Neural progenitor cell (in vitro differentiated cells): ENCODE measurements around the gene SCYGR8. TPM values are rescaled to one million over a fixed set of nuclear protein-coding genes. Genes with fewer than 3 reads are reported as not detected.

Source experiments
- DNase-seq: peaks from one replicate; pipeline ENCODE4 v3.0.0-alpha.2; 2016; ENCODE audit warnings: low spot score
- H2AFZ ChIP-seq: fragments of 200-600 bp; sonication (generic); replicated peaks from 2 replicates; pipeline ENCODE4 v1.6.1; 2016; ENCODE audit warnings: antibody characterized with exemption
- H3F3A ChIP-seq: fragments of 200-600 bp; sonication (generic); 2 replicates; pipeline ENCODE4 v1.6.1; 2016; ENCODE audit warnings: antibody characterized with exemption, low read depth
- H3K27ac ChIP-seq: fragments of 200-600 bp; sonication (generic); 2 replicates; pipeline ENCODE4 v1.5.1; 2016; ENCODE audit warnings: mild to moderate bottlenecking
- H3K27me3 ChIP-seq: fragments of 200-600 bp; sonication (generic); 2 replicates; pipeline ENCODE4 v1.6.1; 2016; ENCODE audit warnings: mild to moderate bottlenecking, moderate library complexity
- H3K36me3 ChIP-seq: fragments of 200-600 bp; sonication (generic); 2 replicates; pipeline ENCODE4 v1.5.1; 2016
- H3K4me1 ChIP-seq: fragments of 200-600 bp; sonication (generic); 2 replicates; pipeline ENCODE4 v1.6.1; 2016; ENCODE audit warnings: mixed run types
- H3K4me2 ChIP-seq: fragments of 200-600 bp; sonication (generic); 2 replicates; pipeline ENCODE4 v1.6.1; 2016
- H3K4me3 ChIP-seq: fragments of 200-600 bp; sonication (generic); 2 replicates; pipeline ENCODE4 v1.5.1; 2016
- H3K79me2 ChIP-seq: fragments of 200-600 bp; sonication (generic); 2 replicates; pipeline ENCODE4 v1.6.1; 2016; ENCODE audit warnings: low read depth
- H3K9ac ChIP-seq: fragments of 200-600 bp; sonication (generic); 2 replicates; pipeline ENCODE4 v1.6.1; 2016
- H3K9me3 ChIP-seq: fragments of 200-600 bp; sonication (generic); 2 replicates; pipeline ENCODE4 v1.5.1; 2016; ENCODE audit warnings: low read depth
- H4K20me1 ChIP-seq: fragments of 200-600 bp; sonication (generic); 2 replicates; pipeline ENCODE4 v1.6.1; 2016; ENCODE audit warnings: low read depth
- H3K27ac Mint-ChIP-seq: 3 replicates; pipeline ENCODE4 v1.8.0; 2021; ENCODE audit warnings: mixed read lengths
- H3K27me3 Mint-ChIP-seq: 2 replicates; pipeline ENCODE4 v1.8.0; 2022; ENCODE audit warnings: low read depth, mild to moderate bottlenecking, inconsistent platforms, moderate library complexity, mixed read lengths; ENCODE audit not compliant: insufficient read depth
- H3K36me3 Mint-ChIP-seq: 3 replicates; pipeline ENCODE4 v1.8.0; 2021; ENCODE audit warnings: mixed read lengths
- H3K4me1 Mint-ChIP-seq: 3 replicates; pipeline ENCODE4 v1.8.0; 2021; ENCODE audit warnings: mixed read lengths
- H3K4me3 Mint-ChIP-seq: 3 replicates; pipeline ENCODE4 v1.8.0; 2021; ENCODE audit warnings: mild to moderate bottlenecking, moderate library complexity, mixed read lengths
- H3K9me3 Mint-ChIP-seq: 3 replicates; pipeline ENCODE4 v1.8.0; 2020; ENCODE audit warnings: mixed read lengths
- EZH2 ChIP-seq: fragments of 200-600 bp; sonication (generic); IDR thresholded peaks from 2 replicates; pipeline ENCODE4 v1.6.1; 2017; ENCODE audit warnings: antibody characterized with exemption, mild to moderate bottlenecking, moderate library complexity
- EZH2phosphoT487 ChIP-seq: fragments of 200-600 bp; sonication (generic); IDR thresholded peaks from 2 replicates; pipeline ENCODE4 v1.6.1; 2017; ENCODE audit warnings: antibody characterized with exemption
- total RNA-seq: library from RNA; depleted of rRNA; stranded (reverse); fragments of >200 nt; gene quantifications from 2 replicates; pipeline ENCODE4 v1.2.3, GENCODE V29; 2015; ENCODE audit warnings: low replicate concordance
- TF ChIP-seq, protein P1 (sequence below): fragments of 200-600 bp; sonication (generic); IDR thresholded peaks from 2 replicates; pipeline ENCODE4 v1.5.1; 2017; ENCODE audit warnings: antibody characterized with exemption, mild to moderate bottlenecking

SCYGR8 gene
- total RNA-seq, 1 donor from 2014 or later, result not detected

DNA sequence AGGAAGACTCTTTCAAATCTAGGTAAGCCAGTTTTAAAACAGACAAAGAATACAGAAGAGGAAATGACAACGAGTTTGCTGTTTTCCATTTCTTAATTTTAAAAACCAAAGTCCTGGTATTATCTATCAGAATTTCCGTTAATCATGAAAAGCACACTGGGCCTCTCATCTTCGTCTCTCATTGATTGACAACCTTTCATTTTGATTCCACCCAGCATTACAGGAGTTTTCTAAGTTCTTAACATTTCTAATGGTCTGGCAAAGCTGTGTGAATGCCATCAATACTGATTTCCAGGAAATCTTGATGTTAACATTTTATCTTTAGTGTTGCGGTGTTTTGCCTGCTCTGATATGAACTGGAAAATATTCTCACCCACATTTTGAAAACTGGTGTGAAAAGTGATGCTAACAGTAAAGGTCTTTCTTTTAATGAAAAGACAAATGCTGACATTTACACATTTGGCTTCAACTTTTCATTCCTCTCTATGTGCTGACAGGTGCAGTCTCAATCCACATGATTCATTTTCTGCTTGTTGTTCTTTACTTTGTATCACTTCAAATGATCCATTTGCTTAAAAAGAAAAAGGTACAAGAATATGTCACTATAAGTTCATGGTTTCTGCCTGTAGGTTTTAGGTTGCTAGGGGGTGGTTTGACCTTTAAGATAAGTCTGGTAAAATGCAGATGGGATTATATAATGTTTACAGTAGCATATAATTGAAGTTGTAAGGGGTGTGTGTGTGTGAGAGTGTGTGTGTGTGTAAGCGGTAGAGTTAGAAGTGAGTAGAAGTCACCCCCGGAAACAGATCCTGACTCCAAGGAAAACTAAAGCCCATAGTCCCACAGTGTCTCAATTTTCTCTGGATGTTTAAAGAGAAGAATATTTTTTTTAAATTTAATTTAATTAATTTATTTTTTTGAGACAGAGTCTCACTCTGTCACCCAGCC lies 29.5 kb downstream of the SCYGR8 start:
- Mint-ChIP-seq H3K27ac (no peak overlapping the region), H3K36me3 (no peaks in the 10 kb centered on the region), H3K4me1 (peaks cover 3% of the 10 kb centered on the region), H3K4me3 (no peak overlapping the region), H3K27me3 (peaks cover 10% of the 10 kb centered on the region), H3K9me3 (no peaks in the 10 kb centered on the region)
- H2AFZ ChIP-seq, result no peak overlapping the region
- no peak overlapping the region for H3K9ac ChIP-seq
- H3K4me1 ChIP-seq, result no peaks in the 10 kb centered on the region
- no peaks in the 10 kb centered on the region for H3K9me3 ChIP-seq
- TF ChIP-seq EZH2 (no peak), EZH2phosphoT487 (no peak)
- TF ChIP-seq, protein P1, sequence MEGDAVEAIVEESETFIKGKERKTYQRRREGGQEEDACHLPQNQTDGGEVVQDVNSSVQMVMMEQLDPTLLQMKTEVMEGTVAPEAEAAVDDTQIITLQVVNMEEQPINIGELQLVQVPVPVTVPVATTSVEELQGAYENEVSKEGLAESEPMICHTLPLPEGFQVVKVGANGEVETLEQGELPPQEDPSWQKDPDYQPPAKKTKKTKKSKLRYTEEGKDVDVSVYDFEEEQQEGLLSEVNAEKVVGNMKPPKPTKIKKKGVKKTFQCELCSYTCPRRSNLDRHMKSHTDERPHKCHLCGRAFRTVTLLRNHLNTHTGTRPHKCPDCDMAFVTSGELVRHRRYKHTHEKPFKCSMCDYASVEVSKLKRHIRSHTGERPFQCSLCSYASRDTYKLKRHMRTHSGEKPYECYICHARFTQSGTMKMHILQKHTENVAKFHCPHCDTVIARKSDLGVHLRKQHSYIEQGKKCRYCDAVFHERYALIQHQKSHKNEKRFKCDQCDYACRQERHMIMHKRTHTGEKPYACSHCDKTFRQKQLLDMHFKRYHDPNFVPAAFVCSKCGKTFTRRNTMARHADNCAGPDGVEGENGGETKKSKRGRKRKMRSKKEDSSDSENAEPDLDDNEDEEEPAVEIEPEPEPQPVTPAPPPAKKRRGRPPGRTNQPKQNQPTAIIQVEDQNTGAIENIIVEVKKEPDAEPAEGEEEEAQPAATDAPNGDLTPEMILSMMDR, result no peak
- H3K4me2 ChIP-seq, result no peak overlapping the region
- H3K27ac ChIP-seq, result no peak overlapping the region
- H3K79me2 ChIP-seq, result no peaks in the 10 kb centered on the region
- H3K4me3 ChIP-seq, result no peak overlapping the region
- no peaks in the 10 kb centered on the region for H4K20me1 ChIP-seq
- H3K27me3 ChIP-seq, result no peaks in the 10 kb centered on the region
- no peaks in the 10 kb centered on the region for H3F3A ChIP-seq
- no peaks in the 10 kb centered on the region for H3K36me3 ChIP-seq
- DNase-seq, result no peak

- no peak overlapping the region for H3K27ac Mint-ChIP-seq
- peaks cover 3% of the 10 kb centered on the region for H3K4me1 Mint-ChIP-seq
- peaks cover 6% of the 10 kb centered on the region for H3K27me3 Mint-ChIP-seq
- Histone ChIP-seq H3K4me3 (no peak overlapping the region), H3F3A (peaks cover 8% of the 10 kb centered on the region), H2AFZ (no peak overlapping the region), H3K79me2 (no peaks in the 10 kb centered on the region), H3K9ac (no peak overlapping the region), H3K4me2 (no peak overlapping the region), H3K9me3 (no peaks in the 10 kb centered on the region), H3K27me3 (no peaks in the 10 kb centered on the region), H3K27ac (no peak overlapping the region), H3K36me3 (no peaks in the 10 kb centered on the region), H3K4me1 (peaks cover 10% of the 10 kb centered on the region), H4K20me1 (no peaks in the 10 kb centered on the region)
- DNase-seq, result no peak
- H3K4me3 Mint-ChIP-seq, result no peak overlapping the region
- H3K9me3 Mint-ChIP-seq, result no peaks in the 10 kb centered on the region
- no peak for TF ChIP-seq EZH2phosphoT487
- TF ChIP-seq, protein P1, result no peak
- no peak for TF ChIP-seq EZH2
- no peaks in the 10 kb centered on the region for H3K36me3 Mint-ChIP-seq
Observed at GRCh38 chr2:227780981-227781615, 35.4 kb downstream of the SCYGR8 start.

- H3K4me1 Mint-ChIP-seq, result peaks cover 3% of the 10 kb centered on the region
- DNase-seq, result no peak
- H3K9me3 Mint-ChIP-seq, result no peaks in the 10 kb centered on the region
- no peak overlapping the region for H3K27ac Mint-ChIP-seq
- peaks cover 6% of the 10 kb centered on the region for H3K27me3 Mint-ChIP-seq
- H3K9me3 ChIP-seq, result no peaks in the 10 kb centered on the region
- no peak overlapping the region for H3K4me2 ChIP-seq
- no peak overlapping the region for H3K4me3 ChIP-seq
- no peak overlapping the region for H3K9ac ChIP-seq
- H3K36me3 Mint-ChIP-seq, result no peaks in the 10 kb centered on the region
- TF ChIP-seq, protein P1, result no peak
- TF ChIP-seq EZH2phosphoT487 (no peak), EZH2 (no peak)
- H3K27me3 ChIP-seq, result no peaks in the 10 kb centered on the region
- peaks cover 10% of the 10 kb centered on the region for H3K4me1 ChIP-seq
- no peak overlapping the region for H2AFZ ChIP-seq
- no peaks in the 10 kb centered on the region for H3K79me2 ChIP-seq
- no peak overlapping the region for H3K4me3 Mint-ChIP-seq
- H3K27ac ChIP-seq, result no peak overlapping the region
- H3F3A ChIP-seq, result peaks cover 8% of the 10 kb centered on the region
- no peaks in the 10 kb centered on the region for H3K36me3 ChIP-seq
- H4K20me1 ChIP-seq, result no peaks in the 10 kb centered on the region
Observed at GRCh38 chr2:227781841-227782240, 36.1 kb downstream of the SCYGR8 start.
